ENCODE results near the gene ZSCAN5B.

DNA sequence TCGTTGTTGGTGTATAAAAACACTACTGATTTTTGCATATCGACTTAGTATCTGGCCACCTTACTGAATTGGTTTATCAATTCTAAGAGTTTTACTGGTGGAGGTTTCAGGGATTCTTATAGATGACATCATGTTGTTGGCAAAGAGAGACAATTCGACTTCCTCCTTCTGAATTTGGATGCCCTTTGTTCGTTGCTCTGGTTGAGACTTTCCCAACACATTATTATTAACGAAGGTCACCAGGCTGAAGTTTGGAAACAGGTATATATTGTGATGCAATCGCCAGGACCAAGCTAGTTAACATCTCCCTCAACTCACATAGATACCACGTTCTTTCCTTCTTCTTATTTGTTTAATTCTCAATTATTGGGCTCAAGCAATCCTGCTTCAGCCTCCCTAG is 2.1 kb upstream of the ZSCAN5B start:
- no peak for TF ChIP-seq EP300 (IDR thresholded peaks at IDR 0.05)
- TF ChIP-seq, protein P1, sequence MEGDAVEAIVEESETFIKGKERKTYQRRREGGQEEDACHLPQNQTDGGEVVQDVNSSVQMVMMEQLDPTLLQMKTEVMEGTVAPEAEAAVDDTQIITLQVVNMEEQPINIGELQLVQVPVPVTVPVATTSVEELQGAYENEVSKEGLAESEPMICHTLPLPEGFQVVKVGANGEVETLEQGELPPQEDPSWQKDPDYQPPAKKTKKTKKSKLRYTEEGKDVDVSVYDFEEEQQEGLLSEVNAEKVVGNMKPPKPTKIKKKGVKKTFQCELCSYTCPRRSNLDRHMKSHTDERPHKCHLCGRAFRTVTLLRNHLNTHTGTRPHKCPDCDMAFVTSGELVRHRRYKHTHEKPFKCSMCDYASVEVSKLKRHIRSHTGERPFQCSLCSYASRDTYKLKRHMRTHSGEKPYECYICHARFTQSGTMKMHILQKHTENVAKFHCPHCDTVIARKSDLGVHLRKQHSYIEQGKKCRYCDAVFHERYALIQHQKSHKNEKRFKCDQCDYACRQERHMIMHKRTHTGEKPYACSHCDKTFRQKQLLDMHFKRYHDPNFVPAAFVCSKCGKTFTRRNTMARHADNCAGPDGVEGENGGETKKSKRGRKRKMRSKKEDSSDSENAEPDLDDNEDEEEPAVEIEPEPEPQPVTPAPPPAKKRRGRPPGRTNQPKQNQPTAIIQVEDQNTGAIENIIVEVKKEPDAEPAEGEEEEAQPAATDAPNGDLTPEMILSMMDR (IDR thresholded peaks at IDR 0.05), result no peak
- no peak for TF ChIP-seq POLR2A (IDR thresholded peaks at IDR 0.05)

All from ovary (tissue), 3 donors.